K562 (cell line): Measurements from ENCODE around the gene ABCC10. TPM values are rescaled to one million over a fixed set of nuclear protein-coding genes. Genes with fewer than 3 reads are reported as not detected.
A peak's percentile ranks its signal among the peaks of the same experiment; 100 is the strongest.

Source experiments
- ATAC-seq: fragments of 200-7000 bp; cut with Tn5 transposase; 3 replicates; pipeline ENCODE4 v1.9.1; 2020; ENCODE audit warnings: moderate library complexity
- BruUV-seq: library from RNA; stranded (reverse); fragments of 400-500 nt; replicated peaks from 2 replicates; lab custom pipeline; 2021; lab: Mats Ljungman, UMichigan
- CTCF ChIA-PET: fragments of 300-600 bp; formaldehyde crosslinking; extraction: SDS; loops from one replicate; lab custom pipeline; 2021; ENCODE audit warnings: low intra/inter-chr PET ratio; lab: Yijun Ruan, JAX
- POLR2A ChIA-PET: fragments of 300-600, 350-650 bp; sonication (Branson Sonifier 250); formaldehyde crosslinking; extraction: SDS; loops from one replicate; lab custom pipeline; 2021; ENCODE audit warnings: antibody characterized with exemption, inconsistent platforms; lab: Yijun Ruan, JAX
- DNase-seq, 4 experiments: peaks; one replicate each; pipeline versions ENCODE4 v3.0.0 to v3.0.0-alpha.2; 2011 to 2018; ENCODE audit warnings: low spot score in 3 of 4, mixed read lengths in 3 of 4; ENCODE audit errors: extremely low read depth in 1 of 4
- FAIRE-seq: peaks from 2 replicates; lab custom pipeline; 2011; peaks lifted over from hg19 to GRCh38; lab: Jason Lieb, UNC
- H2AFZ ChIP-seq: 2 replicates; pipeline ENCODE4 v1.6.0; 2011; ENCODE audit warnings: low read depth, low read length, control low read depth, inconsistent platforms
- H3K27ac ChIP-seq: fragments of 200-600 bp; 3 replicates; pipeline ENCODE4 v1.8.0; 2011; ENCODE audit warnings: low read depth, mild to moderate bottlenecking, control low read depth, inconsistent platforms, low read length, moderate library complexity, mixed read lengths; ENCODE audit errors: extremely low read depth
- H3K27me3 ChIP-seq, 2 experiments: fragments of 300-600 bp in 1 of 2; 2 replicates in 1 of 2; 3 replicates in 1 of 2; pipeline versions ENCODE4 v1.6.0 to v1.8.0; 2011; ENCODE audit warnings: inconsistent platforms in 2 of 2, low read length in 2 of 2, mild to moderate bottlenecking in 1 of 2, mixed read lengths in 1 of 2, moderate library complexity in 1 of 2; ENCODE audit not compliant: control insufficient read depth in 2 of 2, insufficient read depth in 2 of 2
- H3K36me3 ChIP-seq: fragments of 300-600 bp; 3 replicates; pipeline ENCODE4 v1.8.0; 2011; ENCODE audit warnings: mild to moderate bottlenecking, low read length, inconsistent platforms; ENCODE audit not compliant: control insufficient read depth, insufficient read depth
- H3K4me1 ChIP-seq, 2 experiments: fragments of 200-600 bp in 1 of 2; replicated peaks in 1 of 2; 2 replicates in 1 of 2; 3 replicates in 1 of 2; pipeline versions ENCODE4 v1.5.1 to v1.8.0; 2011; ENCODE audit warnings: inconsistent platforms in 2 of 2, low read length in 2 of 2, mild to moderate bottlenecking in 1 of 2, mixed read lengths in 1 of 2, moderate library complexity in 1 of 2; ENCODE audit not compliant: control insufficient read depth in 2 of 2, insufficient read depth in 2 of 2
- H3K4me2 ChIP-seq: 2 replicates; pipeline ENCODE4 v1.6.1; 2011; ENCODE audit warnings: low read length, control low read depth, inconsistent platforms, mixed read lengths; ENCODE audit not compliant: insufficient read depth
- H3K4me3 ChIP-seq: fragments of 200-600 bp; sonication (generic), shearing (Covaris generic); 2 replicates; pipeline ENCODE4 v1.5.1; 2016; ENCODE audit warnings: control low read depth, inconsistent platforms
- H3K79me2 ChIP-seq: fragments of 200-600 bp; 3 replicates; pipeline ENCODE4 v1.8.0; 2011; ENCODE audit warnings: low read length, inconsistent platforms; ENCODE audit not compliant: control insufficient read depth, insufficient read depth
- H3K9ac ChIP-seq, 2 experiments: 2 replicates each; pipeline versions ENCODE4 v1.6.0 to v1.6.1; 2011; ENCODE audit warnings: low read depth in 2 of 2, low read length in 2 of 2, control low read depth in 1 of 2, inconsistent platforms in 1 of 2, mild to moderate bottlenecking in 1 of 2, mixed read lengths in 1 of 2; ENCODE audit not compliant: insufficient read depth in 1 of 2
- H3K9me1 ChIP-seq: one replicate; pipeline ENCODE4 v1.6.0; 2011; ENCODE audit warnings: inconsistent platforms, mild to moderate bottlenecking, low read length, moderate library complexity; ENCODE audit not compliant: control insufficient read depth, insufficient read depth
- H3K9me3 ChIP-seq: replicated peaks from 2 replicates; pipeline ENCODE4 v1.5.1; 2011; ENCODE audit warnings: low read depth, low read length, inconsistent platforms; ENCODE audit not compliant: control insufficient read depth, insufficient read depth
- H4K20me1 ChIP-seq: replicated peaks from 2 replicates; pipeline ENCODE4 v1.6.1; 2011; ENCODE audit warnings: low read length, inconsistent platforms, mixed read lengths; ENCODE audit not compliant: control insufficient read depth, insufficient read depth
- CBFA2T3 ChIP-seq: fragments of 450-650 bp; IDR thresholded peaks from 2 replicates; pipeline ENCODE4 v1.6.1; 2017
- CBX3 ChIP-seq, 2 experiments: IDR thresholded peaks; 1 replicate in 1 of 2; 2 replicates in 1 of 2; pipeline ENCODE4 v1.6.1; 2012; ENCODE audit warnings: inconsistent platforms in 2 of 2, low read length in 2 of 2, borderline replicate concordance in 1 of 2, control low read depth in 1 of 2
- HMGN3 ChIP-seq: IDR thresholded peaks from 2 replicates; pipeline ENCODE4 v1.6.1; 2011; ENCODE audit warnings: borderline replicate concordance, low read depth, mild to moderate bottlenecking, mixed read lengths, low read length; ENCODE audit not compliant: insufficient read length; ENCODE audit errors: extremely low read depth
- MEIS2 ChIP-seq: fragments of 450-650 bp; IDR thresholded peaks from 2 replicates; pipeline ENCODE4 v1.6.1; 2014; ENCODE audit warnings: mild to moderate bottlenecking; ENCODE audit not compliant: partially characterized antibody
- MIER1 ChIP-seq: fragments of 450-650 bp; IDR thresholded peaks from 2 replicates; pipeline ENCODE4 v1.6.1; 2016; ENCODE audit warnings: antibody characterized with exemption, mild to moderate bottlenecking, low read depth
- MTF1 ChIP-seq: fragments of 250-450 bp; sonication (Bioruptor Pico); IDR thresholded peaks from 2 replicates; pipeline ENCODE4 v1.9.0; 2021; ENCODE audit warnings: moderate library complexity, mild to moderate bottlenecking, inconsistent platforms, borderline replicate concordance
- MXI1 ChIP-seq: IDR thresholded peaks from 2 replicates; pipeline ENCODE4 v1.6.1; 2011; ENCODE audit warnings: low read depth, mild to moderate bottlenecking, improper control_type of control experiment, low read length
- NFRKB ChIP-seq: fragments of 450-650 bp; IDR thresholded peaks from 2 replicates; pipeline ENCODE4 v1.6.1; 2016; ENCODE audit warnings: low read depth
- RBM15 ChIP-seq: fragments of 200-400 bp; formaldehyde crosslinking; IDR thresholded peaks from 2 replicates; pipeline ENCODE4 v1.6.1; 2018; ENCODE audit warnings: mild to moderate bottlenecking, low read length, moderate library complexity; ENCODE audit not compliant: insufficient read depth
- SMARCC2 ChIP-seq: fragments of 450-650 bp; IDR thresholded peaks from 2 replicates; pipeline ENCODE4 v1.6.1; 2017; ENCODE audit warnings: antibody characterized with exemption, moderate library complexity, mild to moderate bottlenecking, low read depth
- SRF ChIP-seq, 2 experiments: fragments of 250-450, 450-650 bp in 1 of 2; sonication (Bioruptor Pico) in 1 of 2; sonication (generic) in 1 of 2; formaldehyde crosslinking; IDR thresholded peaks; 2 replicates each; pipeline versions ENCODE4 v1.5.0 to v1.5.1; 2020 to 2022; ENCODE audit warnings: mild to moderate bottlenecking in 1 of 2, missing genetic modification reagents in 1 of 2
- TCFL5 ChIP-seq: fragments of 250-450 bp; sonication (Bioruptor Pico); conservative IDR thresholded peaks from 2 replicates; pipeline ENCODE4 v1.6.1; 2021; ENCODE audit warnings: mild to moderate bottlenecking, moderate library complexity, matching md5 sums
- ZBTB17 ChIP-seq: fragments of 450-650 bp; formaldehyde crosslinking; IDR thresholded peaks from 2 replicates; pipeline ENCODE4 v1.4.0; 2020; ENCODE audit warnings: mild to moderate bottlenecking
- ZNF282 ChIP-seq: sonication (generic); formaldehyde crosslinking; IDR thresholded peaks from 2 replicates; pipeline ENCODE4 v1.8.1; 2023; ENCODE audit warnings: missing genetic modification reagents
- ZNF668 ChIP-seq: fragments of 250-450 bp; sonication (Bioruptor Pico); IDR thresholded peaks from 2 replicates; pipeline ENCODE4 v1.8.0; 2022; ENCODE audit warnings: mild to moderate bottlenecking, inconsistent platforms
- ZNF76 ChIP-seq: fragments of 250-450 bp; sonication (Bioruptor Pico); IDR thresholded peaks from 2 replicates; pipeline ENCODE4 v1.4.0; 2020; ENCODE audit warnings: mild to moderate bottlenecking, moderate library complexity, borderline replicate concordance
- WGBS: fragments of 100-300 bp; shearing (Covaris generic); methylation state at CpG from one replicate; pipeline ENCODE4 v1.1.6; 2016; ENCODE audit warnings: low coverage, mixed read lengths; ENCODE audit not compliant: insufficient coverage; ENCODE audit errors: missing lambda C conversion rate; 5-methylcytosine and 5-hydroxymethylcytosine counted together
- in situ Hi-C: fragments of 300-500 bp; cut with MboI; formaldehyde crosslinking; loops from 4 replicates; pipeline ENCODE4 v1.15.0; 2018; ENCODE audit warnings: inconsistent platforms, mixed read lengths
- intact Hi-C: fragments of 100-400 bp; cut with micrococcal nuclease; formaldehyde crosslinking; loops from 2 replicates; pipeline ENCODE4 v1.14.2; 2022
- polyA plus RNA-seq, 8 experiments: library from polyadenylated mRNA; depleted of rRNA in 4 of 8; stranded (reverse) in 5 of 8; unstranded in 3 of 8; fragments of >200 nt; fragmentation: Nextera tagmentation in 2 of 8; fragmentation: Illumina TruSeq in 1 of 8; extraction: Ambion mirVana in 2 of 8; extraction: Trizol in 1 of 8; gene quantifications; 2 replicates each; pipeline versions ENCODE4 v1.2.1 to v1.2.3, GENCODE V29; 2011 to 2014; ENCODE audit warnings: inconsistent platforms in 1 of 8, missing spikeins in 1 of 8
- total RNA-seq, 7 experiments: library from RNA; depleted of rRNA in 6 of 7; stranded (reverse); fragments of >200 nt in 6 of 7; fragmentation: Illumina TruSeq in 2 of 7; extraction: Trizol in 2 of 7; gene quantifications; 2 replicates each; pipeline versions ENCODE4 v1.2.1 to v1.2.3, GENCODE V29; 2011 to 2021; ENCODE audit warnings: low replicate concordance in 1 of 7
- TF ChIP-seq, protein P1 (sequence below): fragments of 250-450 bp; sonication (Bioruptor Pico); IDR thresholded peaks from 2 replicates; pipeline ENCODE4 v1.8.0; 2021; ENCODE audit warnings: moderate library complexity, mild to moderate bottlenecking, inconsistent platforms
- TF ChIP-seq, protein P2 (sequence below): fragments of 250-450 bp; sonication (Bioruptor Pico); IDR thresholded peaks from 2 replicates; pipeline ENCODE4 v1.4.0; 2020; ENCODE audit warnings: mild to moderate bottlenecking

Gene ABCC10
- total and polyA plus RNA-seq, 9 of the 15 experiments (the other 6 are each of a cell fraction or from before 2014, with no cell fraction given): 2.4 to 29.1 (median 13.7) TPM

DNA sequence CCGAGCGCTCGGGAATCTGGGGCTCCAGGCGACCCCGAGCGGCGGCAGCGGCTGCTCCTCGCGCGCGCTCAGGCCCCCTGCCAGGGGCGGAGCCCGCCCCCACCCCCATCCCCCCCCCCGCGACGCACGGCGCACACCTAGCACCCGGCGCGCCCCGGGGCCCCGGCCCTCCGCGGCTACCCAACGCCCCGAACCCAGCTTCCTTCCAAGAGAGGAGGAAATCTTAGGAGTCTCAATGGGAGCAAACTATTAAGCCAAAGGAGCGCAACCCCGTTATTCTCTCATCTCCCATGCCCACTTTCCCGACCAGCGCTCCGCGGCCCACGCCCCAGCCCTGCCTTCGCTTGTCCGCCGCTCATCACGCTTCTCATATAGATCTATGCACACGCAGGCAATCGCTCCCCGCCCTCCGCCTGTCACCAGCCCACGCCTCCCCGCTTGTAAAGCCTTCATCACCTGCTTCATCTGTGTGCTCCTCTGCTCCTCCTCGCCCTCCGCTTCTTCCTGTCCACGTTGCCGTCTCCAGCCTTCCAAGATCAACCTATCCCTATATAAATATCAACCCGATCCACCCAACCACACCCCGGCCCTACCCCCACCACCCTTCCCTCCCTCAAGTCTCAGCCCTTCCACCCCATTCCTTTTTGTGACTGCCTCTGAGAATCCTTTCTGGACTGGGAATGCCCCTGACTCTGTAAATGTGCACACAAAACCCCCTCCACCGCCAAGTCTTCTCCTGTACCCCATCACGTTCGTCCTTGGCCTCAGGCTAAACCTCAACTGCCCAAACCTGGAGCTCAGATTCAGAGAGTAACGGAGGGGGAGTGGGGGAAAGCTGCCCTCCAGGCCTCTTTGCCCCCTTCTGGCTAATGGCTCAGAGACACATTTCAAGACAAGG lies 28.4 kb downstream of the ABCC10 start, which contains the start of gene DLK2:
DLK2 (minus strand) TSS at position 18 of the 898 bp plus-strand sequence. CDS start 723 bp downstream, outside the sequence.
- peak within 1 kb of the TSS; percentile 21 to 91; a peak in 3 of 4 replicates for H3K9ac ChIP-seq
- peak; percentile 42 to 89 (median 78) for DNase-seq
- intact Hi-C loops (loop anchor here (2.0 kb wide), 1 partner anchor 51 kb away; no protein-coding TSS in a partner anchor), in situ Hi-C loops (no loop called here)
- no peaks in the 10 kb centered on the region for H3K79me2 ChIP-seq
- no TSS peak for BruUV-seq
- H3K4me3 ChIP-seq: peak within 1 kb of the TSS; percentile 53
- no peaks in the 10 kb centered on the region for H3K9me1 ChIP-seq
- no peaks in the 10 kb centered on the region; a peak in 1 of 5 replicates for H3K27me3 ChIP-seq
- H4K20me1 ChIP-seq: no peaks in the 10 kb centered on the region
- no peak for FAIRE-seq
- WGBS: 19% methylated on average over 36 of the region's 55 CpGs
- 0 out of 2 replicates have a peak, but pooled peaks cover 6% of the 10 kb centered on the region for H3K9me3 ChIP-seq
- H3K4me2 ChIP-seq: peak within 1 kb of the TSS; percentile 79
- ChIA-PET CTCF (interaction anchor here (0.7 to 1.7 kb wide), 3 partner anchors 41 to 285 kb away, joined by 3 to 6 read pairs (median 4); no protein-coding TSS in a partner anchor), POLR2A (interaction anchor here (0.6 to 1.2 kb wide), 6 partner anchors 9 to 723 kb away, joined by 3 to 4 read pairs (median 3); no protein-coding TSS in a partner anchor)
- peaks cover 4% of the 10 kb centered on the region; the same call in 1 of the 3 replicates for H3K36me3 ChIP-seq
- H3K4me1 ChIP-seq: peaks cover 0 to 18% of the 10 kb centered on the region in 2 experiments; a peak in 4 of 5 replicates
- no peak within 1 kb of the TSS for H3K27ac ChIP-seq
- H2AFZ ChIP-seq: peak within 1 kb of the TSS; percentile 93
- ATAC-seq: no peak
- TF ChIP-seq HMGN3 (no peak), ZNF282 (CRISPR knock-in tag) (no peak), RBM15 (no peak), MXI1 (no peak), ZNF76 (no peak), MIER1 (no peak), CBFA2T3 (0 out of 2 replicates have a peak, but pooled peaks have one; percentile 9), NFRKB (no peak), ZNF668 (CRISPR knock-in tag) (no peak), MEIS2 (no peak), MTF1 (no peak), CBX3 (IDR thresholded peaks at IDR 0.05; ENCODE audit: borderline replicate concordance in 1 of 2, low read length in 2 of 2) (no peak), ZBTB17 (no peak), TCFL5 (CRISPR knock-in tag) (no peak), SRF (CRISPR knock-in tag; IDR thresholded peaks at IDR 0.05) (no peak), SMARCC2 (no peak)
- TF ChIP-seq, protein P1, sequence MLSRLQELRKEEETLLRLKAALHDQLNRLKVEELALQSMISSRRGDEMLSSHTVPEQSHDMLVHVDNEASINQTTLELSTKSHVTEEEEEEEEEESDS (CRISPR knock-in tag): no peak
- TF ChIP-seq, protein P2, sequence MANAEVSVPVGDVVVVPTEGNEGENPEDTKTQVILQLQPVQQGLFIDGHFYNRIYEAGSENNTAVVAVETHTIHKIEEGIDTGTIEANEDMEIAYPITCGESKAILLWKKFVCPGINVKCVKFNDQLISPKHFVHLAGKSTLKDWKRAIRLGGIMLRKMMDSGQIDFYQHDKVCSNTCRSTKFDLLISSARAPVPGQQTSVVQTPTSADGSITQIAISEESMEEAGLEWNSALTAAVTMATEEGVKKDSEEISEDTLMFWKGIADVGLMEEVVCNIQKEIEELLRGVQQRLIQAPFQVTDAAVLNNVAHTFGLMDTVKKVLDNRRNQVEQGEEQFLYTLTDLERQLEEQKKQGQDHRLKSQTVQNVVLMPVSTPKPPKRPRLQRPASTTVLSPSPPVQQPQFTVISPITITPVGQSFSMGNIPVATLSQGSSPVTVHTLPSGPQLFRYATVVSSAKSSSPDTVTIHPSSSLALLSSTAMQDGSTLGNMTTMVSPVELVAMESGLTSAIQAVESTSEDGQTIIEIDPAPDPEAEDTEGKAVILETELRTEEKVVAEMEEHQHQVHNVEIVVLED (CRISPR knock-in tag): no peak
